SK-N-SH (cell line): Measurements from ENCODE around the gene NOB1.

Source experiments
- CTCF ChIP-seq: fragments of 200-600 bp; sonication (generic); IDR thresholded peaks from 2 replicates; pipeline ENCODE4 v1.6.1; 2017; ENCODE audit warnings: antibody characterized with exemption, mild to moderate bottlenecking, moderate library complexity
- POLR2AphosphoS5 ChIP-seq: IDR thresholded peaks from 2 replicates; pipeline ENCODE4 v1.6.1; 2012; ENCODE audit warnings: low read depth, low read length
- TAF1 ChIP-seq: IDR thresholded peaks from 2 replicates; pipeline ENCODE4 v1.6.1; 2012; ENCODE audit warnings: low read depth, mild to moderate bottlenecking, low read length, moderate library complexity, borderline replicate concordance

- TF ChIP-seq CTCF (no peak), TAF1 (no peak), POLR2AphosphoS5 (no peak)
Observed at GRCh38 chr16:69706256-69706974, 48.3 kb downstream of the NOB1 start.
